Gastrocnemius medialis (tissue), 4 donors: ENCODE results near the gene MAGEA11.
"Not testable (repeated sequence)": the region's sequence is repeated elsewhere in the genome, so short reads cannot be mapped to it uniquely, and the experiment has no call there.

Source experiments
- CTCF ChIP-seq, 5 experiments: fragments of 450-650 bp in 3 of 5; fragments of 200-600 bp in 2 of 5; sonication (generic) in 2 of 5; IDR thresholded peaks in 4 of 5; conservative IDR thresholded peaks in 1 of 5; 1 replicate in 4 of 5; 2 replicates in 1 of 5; pipeline ENCODE4 v1.5.1; 2016 to 2019; ENCODE audit warnings: antibody characterized with exemption in 5 of 5, mild to moderate bottlenecking in 3 of 5, moderate library complexity in 3 of 5
- POLR2A ChIP-seq, 2 donors: fragments of 450-650 bp; IDR thresholded peaks; one replicate each; pipeline ENCODE4 v1.6.1; 2017; ENCODE audit warnings: antibody characterized with exemption in 2 of 2, mild to moderate bottlenecking in 2 of 2, moderate library complexity in 2 of 2

- TF ChIP-seq POLR2A (IDR thresholded peaks at IDR 0.05); CTCF (IDR thresholded peaks at IDR 0.05 in 4 of 5, conservative IDR thresholded peaks at IDR 0.05 in 1 of 5): not testable (repeated sequence)
These were observed 46.8 kb downstream of the MAGEA11 start for GRCh38 chrX:149758715-149759078.
